ENCODE data around the gene SPATA20.

SPATA20 gene

GRCh38 chr17:50571681-50572080 is 24.7 kb downstream of the SPATA20 start:
- no peak overlapping the region for H3K4me3 ChIP-seq (replicated peaks; ENCODE audit: low read depth, low read length)
- DNase-seq (ENCODE audit: extremely low read depth, low read depth), result no peak
- TF ChIP-seq, protein P1, sequence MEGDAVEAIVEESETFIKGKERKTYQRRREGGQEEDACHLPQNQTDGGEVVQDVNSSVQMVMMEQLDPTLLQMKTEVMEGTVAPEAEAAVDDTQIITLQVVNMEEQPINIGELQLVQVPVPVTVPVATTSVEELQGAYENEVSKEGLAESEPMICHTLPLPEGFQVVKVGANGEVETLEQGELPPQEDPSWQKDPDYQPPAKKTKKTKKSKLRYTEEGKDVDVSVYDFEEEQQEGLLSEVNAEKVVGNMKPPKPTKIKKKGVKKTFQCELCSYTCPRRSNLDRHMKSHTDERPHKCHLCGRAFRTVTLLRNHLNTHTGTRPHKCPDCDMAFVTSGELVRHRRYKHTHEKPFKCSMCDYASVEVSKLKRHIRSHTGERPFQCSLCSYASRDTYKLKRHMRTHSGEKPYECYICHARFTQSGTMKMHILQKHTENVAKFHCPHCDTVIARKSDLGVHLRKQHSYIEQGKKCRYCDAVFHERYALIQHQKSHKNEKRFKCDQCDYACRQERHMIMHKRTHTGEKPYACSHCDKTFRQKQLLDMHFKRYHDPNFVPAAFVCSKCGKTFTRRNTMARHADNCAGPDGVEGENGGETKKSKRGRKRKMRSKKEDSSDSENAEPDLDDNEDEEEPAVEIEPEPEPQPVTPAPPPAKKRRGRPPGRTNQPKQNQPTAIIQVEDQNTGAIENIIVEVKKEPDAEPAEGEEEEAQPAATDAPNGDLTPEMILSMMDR (IDR thresholded peaks at IDR 0.05; ENCODE audit: low read depth, low read length, missing control alignments), result no peak

DNA sequence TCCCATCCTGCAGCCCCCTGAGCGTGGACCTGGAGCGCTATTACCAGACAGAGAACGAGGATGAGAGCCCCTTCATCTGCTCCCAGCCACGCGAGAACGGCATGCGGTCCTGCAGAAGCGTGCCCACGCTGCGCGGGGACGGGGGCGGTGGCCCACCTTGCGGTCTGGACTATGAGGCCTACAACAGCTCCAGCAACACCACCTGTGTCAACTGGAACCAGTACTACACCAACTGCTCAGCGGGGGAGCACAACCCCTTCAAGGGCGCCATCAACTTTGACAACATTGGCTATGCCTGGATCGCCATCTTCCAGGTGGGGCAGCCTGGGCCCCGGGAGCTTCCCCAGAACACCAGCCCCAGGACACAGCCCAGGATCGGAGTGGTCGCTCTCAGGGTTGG is 25.6 kb downstream of the SPATA20 start:
- H3K4me3 ChIP-seq (replicated peaks; ENCODE audit: low read depth, low read length), result no peak overlapping the region
- TF ChIP-seq, protein P1 (IDR thresholded peaks at IDR 0.05; ENCODE audit: low read depth, low read length, missing control alignments), result no peak
- DNase-seq (ENCODE audit: extremely low read depth, low read depth), result no peak

DNA sequence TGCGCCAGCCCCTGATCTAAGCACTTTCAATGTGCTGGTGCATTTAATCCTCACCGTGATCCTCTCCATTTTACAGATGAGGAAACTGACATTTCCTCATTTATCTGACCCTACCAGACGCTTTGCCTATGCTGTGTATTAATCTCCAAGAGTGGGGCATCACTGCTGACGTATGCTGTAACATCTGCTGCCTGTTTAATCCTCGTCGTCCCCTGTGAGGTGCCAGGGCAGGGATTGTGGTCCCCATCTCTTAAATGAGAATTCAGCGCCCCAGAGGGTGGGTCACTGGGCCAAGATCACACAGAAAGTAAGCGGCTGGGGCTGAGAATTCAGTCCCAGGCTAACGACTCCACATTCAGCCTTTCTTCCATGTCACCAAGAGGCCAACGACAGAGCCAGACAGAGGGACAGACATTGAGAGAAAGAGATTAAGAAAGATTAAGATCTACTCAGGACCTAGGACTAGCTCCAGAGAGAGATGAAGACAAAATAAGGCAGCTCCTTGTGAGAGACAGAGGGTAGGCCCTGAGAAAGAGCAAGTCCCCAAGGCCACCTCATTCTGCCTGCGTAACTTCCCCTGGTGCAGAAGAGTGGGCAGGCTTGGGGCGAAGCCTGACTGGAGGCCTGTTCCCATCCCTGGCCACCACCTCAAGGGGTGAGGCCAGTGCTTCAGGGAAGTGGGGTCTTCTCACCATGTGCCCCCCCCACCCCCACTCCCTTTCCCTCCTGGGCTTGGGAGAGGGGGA is 27.1 kb downstream of the SPATA20 start:
- H3K4me3 ChIP-seq (replicated peaks; ENCODE audit: low read depth, low read length), result no peak overlapping the region
- TF ChIP-seq, protein P1 (IDR thresholded peaks at IDR 0.05; ENCODE audit: low read depth, low read length, missing control alignments), result no peak
- DNase-seq (ENCODE audit: extremely low read depth, low read depth), result no peak

DNA sequence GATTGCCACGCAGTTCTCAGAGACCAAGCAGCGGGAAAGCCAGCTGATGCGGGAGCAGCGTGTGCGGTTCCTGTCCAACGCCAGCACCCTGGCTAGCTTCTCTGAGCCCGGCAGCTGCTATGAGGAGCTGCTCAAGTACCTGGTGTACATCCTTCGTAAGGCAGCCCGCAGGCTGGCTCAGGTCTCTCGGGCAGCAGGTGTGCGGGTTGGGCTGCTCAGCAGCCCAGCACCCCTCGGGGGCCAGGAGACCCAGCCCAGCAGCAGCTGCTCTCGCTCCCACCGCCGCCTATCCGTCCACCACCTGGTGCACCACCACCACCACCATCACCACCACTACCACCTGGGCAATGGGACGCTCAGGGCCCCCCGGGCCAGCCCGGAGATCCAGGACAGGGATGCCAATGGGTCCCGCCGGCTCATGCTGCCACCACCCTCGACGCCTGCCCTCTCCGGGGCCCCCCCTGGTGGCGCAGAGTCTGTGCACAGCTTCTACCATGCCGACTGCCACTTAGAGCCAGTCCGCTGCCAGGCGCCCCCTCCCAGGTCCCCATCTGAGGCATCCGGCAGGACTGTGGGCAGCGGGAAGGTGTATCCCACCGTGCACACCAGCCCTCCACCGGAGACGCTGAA is 28.7 kb downstream of the SPATA20 start:
- TF ChIP-seq, protein P1 (IDR thresholded peaks at IDR 0.05; ENCODE audit: low read depth, low read length, missing control alignments), result no peak
- H3K4me3 ChIP-seq (replicated peaks; ENCODE audit: low read depth, low read length), result no peak overlapping the region
- DNase-seq (ENCODE audit: extremely low read depth, low read depth), result no peak

- TF ChIP-seq, protein P1 (IDR thresholded peaks at IDR 0.05; ENCODE audit: low read depth, low read length, missing control alignments), result no peak
Measured at GRCh38 chr17:50576864-50577263, 29.9 kb downstream of the SPATA20 start.

DNA sequence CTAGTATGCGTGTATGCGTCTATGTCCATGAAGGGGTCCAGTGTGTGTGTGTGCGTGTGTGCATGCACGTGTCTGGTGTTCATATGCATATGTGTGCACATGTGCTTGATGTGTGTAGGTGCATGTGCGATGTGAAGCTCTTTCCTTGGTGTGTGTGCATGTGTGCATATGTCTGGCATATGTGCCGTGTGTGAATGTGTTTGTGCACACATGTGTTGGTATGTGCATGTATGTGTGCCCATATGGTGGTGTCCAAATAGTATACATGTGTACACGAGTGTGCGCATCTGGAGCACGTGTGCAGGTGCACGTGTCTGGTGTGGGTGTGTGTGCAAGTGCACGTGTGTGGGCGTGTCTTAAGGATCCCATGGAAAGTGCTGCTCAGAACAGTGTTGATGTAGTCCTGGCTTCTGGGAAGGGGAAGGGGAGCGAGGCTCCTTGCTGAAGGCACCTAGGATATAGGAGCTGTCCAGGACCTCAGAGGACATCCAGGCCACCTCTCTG is 30.5 kb downstream of the SPATA20 start:
- DNase-seq (ENCODE audit: extremely low read depth, low read depth), result no peak
- TF ChIP-seq, protein P1 (IDR thresholded peaks at IDR 0.05; ENCODE audit: low read depth, low read length, missing control alignments), result no peak
- H3K4me3 ChIP-seq (replicated peaks; ENCODE audit: low read depth, low read length), result no peak overlapping the region

More at GRCh38 chr17:50576864-50577263, 29.9 kb downstream of the SPATA20 start:
- DNase-seq (ENCODE audit: extremely low read depth, low read depth), result no peak
- H3K4me3 ChIP-seq (replicated peaks; ENCODE audit: low read depth, low read length), result no peak overlapping the region

All from HFF-Myc (cell line).